Osteoblast (primary cell): ENCODE data around the gene SAV1. TPM values are rescaled to one million over a fixed set of nuclear protein-coding genes. Genes with fewer than 3 reads are reported as not detected.

Experiments
- DNase-seq: peaks from one replicate; pipeline ENCODE4 v3.0.0; 2011; ENCODE audit warnings: low spot score, mixed read lengths; ENCODE audit not compliant: insufficient read length; ENCODE audit errors: missing footprints
- H2AFZ ChIP-seq: 2 replicates; pipeline ENCODE4 v1.6.0; 2011; ENCODE audit warnings: mild to moderate bottlenecking, low read length
- H3K27ac ChIP-seq: 2 replicates; pipeline ENCODE4 v1.5.1; 2011; ENCODE audit warnings: mild to moderate bottlenecking, low read depth, low read length, moderate library complexity
- H3K27me3 ChIP-seq: 2 replicates; pipeline ENCODE4 v1.6.0; 2012; ENCODE audit warnings: mild to moderate bottlenecking, control low read depth, inconsistent platforms, low read length, moderate library complexity; ENCODE audit not compliant: insufficient read depth
- H3K36me3 ChIP-seq: 2 replicates; pipeline ENCODE4 v1.5.1; 2011; ENCODE audit warnings: mild to moderate bottlenecking, low read length, control low read depth, moderate library complexity; ENCODE audit not compliant: insufficient read depth
- H3K4me1 ChIP-seq: 2 replicates; pipeline ENCODE4 v1.5.1; 2011; ENCODE audit warnings: mild to moderate bottlenecking, low read length, control low read depth, moderate library complexity; ENCODE audit not compliant: insufficient read depth
- H3K4me2 ChIP-seq: 2 replicates; pipeline ENCODE4 v1.6.0; 2011; ENCODE audit warnings: mild to moderate bottlenecking, low read length; ENCODE audit not compliant: insufficient read depth
- H3K4me3 ChIP-seq: fragments of 200-600 bp; sonication (generic); 3 replicates; pipeline ENCODE4 v1.5.1; 2012; ENCODE audit warnings: mild to moderate bottlenecking, low read length, inconsistent platforms; ENCODE audit not compliant: insufficient read depth
- H3K79me2 ChIP-seq: 2 replicates; pipeline ENCODE4 v1.6.0; 2012; ENCODE audit warnings: mild to moderate bottlenecking, low read length, control low read depth, inconsistent platforms; ENCODE audit not compliant: insufficient read depth
- H3K9me3 ChIP-seq: 2 replicates; pipeline ENCODE4 v1.5.1; 2011; ENCODE audit warnings: low read depth, low read length, control low read depth
- H4K20me1 ChIP-seq: 2 replicates; pipeline ENCODE4 v1.6.0; 2012; ENCODE audit warnings: mild to moderate bottlenecking, low read length, control low read depth; ENCODE audit not compliant: insufficient read depth
- total RNA-seq: library from RNA; depleted of rRNA; stranded (reverse); fragments of >200 nt; gene quantifications from 2 replicates; pipeline ENCODE4 v1.2.3, GENCODE V29; 2012
- TF ChIP-seq, protein P1 (sequence below): IDR thresholded peaks from 2 replicates; pipeline ENCODE4 v1.5.1; 2011; ENCODE audit warnings: mild to moderate bottlenecking, low read depth, low read length, moderate library complexity; ENCODE audit errors: extremely low read depth

Gene SAV1
- total RNA-seq, 1 donor: 44.2 TPM

- no peaks in the 10 kb centered on the region for H3K36me3 ChIP-seq
- no peak overlapping the region for H2AFZ ChIP-seq
- no peak overlapping the region for H3K27ac ChIP-seq
- H3K79me2 ChIP-seq: no peaks in the 10 kb centered on the region
- H3K4me3 ChIP-seq: no peak overlapping the region
- TF ChIP-seq, protein P1, sequence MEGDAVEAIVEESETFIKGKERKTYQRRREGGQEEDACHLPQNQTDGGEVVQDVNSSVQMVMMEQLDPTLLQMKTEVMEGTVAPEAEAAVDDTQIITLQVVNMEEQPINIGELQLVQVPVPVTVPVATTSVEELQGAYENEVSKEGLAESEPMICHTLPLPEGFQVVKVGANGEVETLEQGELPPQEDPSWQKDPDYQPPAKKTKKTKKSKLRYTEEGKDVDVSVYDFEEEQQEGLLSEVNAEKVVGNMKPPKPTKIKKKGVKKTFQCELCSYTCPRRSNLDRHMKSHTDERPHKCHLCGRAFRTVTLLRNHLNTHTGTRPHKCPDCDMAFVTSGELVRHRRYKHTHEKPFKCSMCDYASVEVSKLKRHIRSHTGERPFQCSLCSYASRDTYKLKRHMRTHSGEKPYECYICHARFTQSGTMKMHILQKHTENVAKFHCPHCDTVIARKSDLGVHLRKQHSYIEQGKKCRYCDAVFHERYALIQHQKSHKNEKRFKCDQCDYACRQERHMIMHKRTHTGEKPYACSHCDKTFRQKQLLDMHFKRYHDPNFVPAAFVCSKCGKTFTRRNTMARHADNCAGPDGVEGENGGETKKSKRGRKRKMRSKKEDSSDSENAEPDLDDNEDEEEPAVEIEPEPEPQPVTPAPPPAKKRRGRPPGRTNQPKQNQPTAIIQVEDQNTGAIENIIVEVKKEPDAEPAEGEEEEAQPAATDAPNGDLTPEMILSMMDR: no peak
- H3K9me3 ChIP-seq: no peaks in the 10 kb centered on the region
- no peaks in the 10 kb centered on the region for H3K27me3 ChIP-seq
- H3K4me2 ChIP-seq: no peak overlapping the region
- H4K20me1 ChIP-seq: no peaks in the 10 kb centered on the region
- DNase-seq: no peak
- H3K4me1 ChIP-seq: peaks cover 20% of the 10 kb centered on the region
Observed at GRCh38 chr14:50608302-50608851, 59.7 kb downstream of the SAV1 start.

DNA sequence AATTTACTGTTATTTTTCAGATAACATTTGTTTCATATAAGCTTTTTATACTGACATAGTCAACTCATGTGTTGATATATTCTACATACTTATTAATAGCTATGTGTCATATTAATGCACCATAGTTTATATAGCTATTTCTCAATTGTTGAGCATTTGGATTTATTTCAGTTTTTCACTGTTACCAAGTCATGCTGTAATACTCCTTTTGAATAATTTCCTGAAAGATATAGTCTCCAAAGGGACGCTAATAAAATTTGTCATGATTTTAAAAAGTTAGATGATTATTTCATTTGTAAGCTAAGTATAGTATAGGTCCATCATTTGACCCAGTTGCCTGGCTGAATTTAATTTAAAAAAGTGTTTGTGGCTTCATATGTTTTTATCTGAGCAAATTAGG, 60.3 kb downstream of the SAV1 start:
- Histone ChIP-seq H3K4me1 (peaks cover 20% of the 10 kb centered on the region), H3K9me3 (no peaks in the 10 kb centered on the region), H3K36me3 (no peaks in the 10 kb centered on the region), H3K79me2 (no peaks in the 10 kb centered on the region), H3K27me3 (no peaks in the 10 kb centered on the region), H3K27ac (peak overlapping the region; percentile 74), H3K4me3 (no peak overlapping the region), H3K4me2 (peak overlapping the region; percentile 20), H2AFZ (no peak overlapping the region), H4K20me1 (no peaks in the 10 kb centered on the region)
- TF ChIP-seq, protein P1: no peak
- no peak for DNase-seq

GRCh38 chr14:50607181-50607580, 60.9 kb downstream of the SAV1 start:
- Histone ChIP-seq H3K4me1 (peaks cover 20% of the 10 kb centered on the region), H3K27ac (peak overlapping the region; percentile 74), H3K27me3 (no peaks in the 10 kb centered on the region), H3K4me2 (peak overlapping the region; percentile 20), H3K9me3 (no peaks in the 10 kb centered on the region), H2AFZ (peak overlapping the region; percentile 48), H3K4me3 (no peak overlapping the region), H3K79me2 (no peaks in the 10 kb centered on the region), H4K20me1 (no peaks in the 10 kb centered on the region), H3K36me3 (no peaks in the 10 kb centered on the region)
- DNase-seq: peak; percentile 23
- TF ChIP-seq, protein P1: no peak

GRCh38 chr14:50606468-50606867, 61.6 kb downstream of the SAV1 start:
- no peaks in the 10 kb centered on the region for H4K20me1 ChIP-seq

More at GRCh38 chr14:50606468-50606867, 61.6 kb downstream of the SAV1 start:
- Histone ChIP-seq H3K4me1 (peaks cover 20% of the 10 kb centered on the region), H3K4me2 (no peak overlapping the region), H3K36me3 (no peaks in the 10 kb centered on the region), H3K9me3 (no peaks in the 10 kb centered on the region), H3K27me3 (no peaks in the 10 kb centered on the region), H3K79me2 (no peaks in the 10 kb centered on the region), H3K27ac (no peak overlapping the region), H2AFZ (no peak overlapping the region), H3K4me3 (no peak overlapping the region)
- TF ChIP-seq, protein P1: no peak
- no peak for DNase-seq
